ENCODE data around the gene RBP2. TPM values are rescaled to one million over a fixed set of nuclear protein-coding genes. Genes with fewer than 3 reads are reported as not detected.

RBP2 gene
- total RNA-seq, 4 donors from 2014 or later: not detected

DNA sequence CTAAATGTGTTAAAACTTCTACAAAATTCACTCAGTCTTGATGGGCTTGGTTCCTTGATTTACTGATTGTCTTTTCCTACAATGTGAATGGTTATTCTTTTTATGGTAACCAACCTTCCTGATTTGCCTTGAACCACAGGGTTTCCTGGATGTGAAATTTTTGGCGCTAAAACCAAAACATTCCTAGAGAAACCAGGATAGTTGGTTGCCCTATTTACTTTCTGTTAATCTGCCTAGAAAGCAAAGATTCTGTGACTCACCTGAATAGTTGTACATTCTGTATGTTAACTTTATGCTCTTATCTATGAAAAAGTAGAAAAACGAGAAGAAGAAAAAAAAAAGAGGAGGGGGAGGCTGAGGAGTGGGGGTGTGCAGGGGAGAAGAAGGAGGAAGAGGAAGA, 23.2 kb upstream of the RBP2 start:
- Histone ChIP-seq H3K36me3 (no peaks in the 10 kb centered on the region), H3K27me3 (no peaks in the 10 kb centered on the region), H3K9me3 (no peaks in the 10 kb centered on the region), H3K4me3 (no peak overlapping the region), H3K4me1 (no peaks in the 10 kb centered on the region), H3K27ac (no peak overlapping the region)
- DNase-seq: no peak
- intact Hi-C loops (cut with DNase I): no loop called here
- 57 to 69% methylated on average over 2 of the region's 2 CpGs for WGBS, 2 donors
- TF ChIP-seq POLR2A (IDR thresholded peaks at IDR 0.05): no peak
- TF ChIP-seq, protein P1, sequence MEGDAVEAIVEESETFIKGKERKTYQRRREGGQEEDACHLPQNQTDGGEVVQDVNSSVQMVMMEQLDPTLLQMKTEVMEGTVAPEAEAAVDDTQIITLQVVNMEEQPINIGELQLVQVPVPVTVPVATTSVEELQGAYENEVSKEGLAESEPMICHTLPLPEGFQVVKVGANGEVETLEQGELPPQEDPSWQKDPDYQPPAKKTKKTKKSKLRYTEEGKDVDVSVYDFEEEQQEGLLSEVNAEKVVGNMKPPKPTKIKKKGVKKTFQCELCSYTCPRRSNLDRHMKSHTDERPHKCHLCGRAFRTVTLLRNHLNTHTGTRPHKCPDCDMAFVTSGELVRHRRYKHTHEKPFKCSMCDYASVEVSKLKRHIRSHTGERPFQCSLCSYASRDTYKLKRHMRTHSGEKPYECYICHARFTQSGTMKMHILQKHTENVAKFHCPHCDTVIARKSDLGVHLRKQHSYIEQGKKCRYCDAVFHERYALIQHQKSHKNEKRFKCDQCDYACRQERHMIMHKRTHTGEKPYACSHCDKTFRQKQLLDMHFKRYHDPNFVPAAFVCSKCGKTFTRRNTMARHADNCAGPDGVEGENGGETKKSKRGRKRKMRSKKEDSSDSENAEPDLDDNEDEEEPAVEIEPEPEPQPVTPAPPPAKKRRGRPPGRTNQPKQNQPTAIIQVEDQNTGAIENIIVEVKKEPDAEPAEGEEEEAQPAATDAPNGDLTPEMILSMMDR (IDR thresholded peaks at IDR 0.05): no peak

DNA sequence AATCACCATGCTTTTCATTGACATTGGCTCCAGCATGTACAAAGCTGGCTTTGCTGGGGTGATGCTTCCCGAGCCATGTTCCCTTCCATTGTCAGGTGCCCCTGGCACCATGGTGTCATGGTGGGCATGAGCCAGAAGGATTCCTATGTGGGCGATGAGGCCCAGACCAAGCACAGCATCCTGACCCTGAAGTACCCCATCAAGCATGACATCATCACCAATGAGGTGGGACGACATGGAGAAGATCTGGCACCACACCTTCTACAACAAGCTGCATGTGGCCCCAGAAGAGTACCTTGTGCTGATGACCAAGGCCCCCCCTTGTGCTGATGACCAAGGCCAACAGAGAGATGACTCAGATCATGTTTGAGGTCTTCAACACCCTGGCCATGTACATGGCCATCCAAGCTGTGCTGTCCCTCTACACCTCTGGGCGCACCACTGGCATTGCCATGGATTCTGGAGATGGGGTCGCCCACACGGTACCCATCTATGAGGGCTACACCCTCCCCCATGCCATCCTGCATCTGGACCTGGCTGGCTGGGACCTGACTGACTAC, 17.6 kb upstream of the RBP2 start:
- Histone ChIP-seq H3K36me3 (no peaks in the 10 kb centered on the region), H3K27me3 (no peaks in the 10 kb centered on the region), H3K4me1 (no peaks in the 10 kb centered on the region), H3K4me3 (no peak overlapping the region), H3K27ac (no peak overlapping the region), H3K9me3 (no peaks in the 10 kb centered on the region)
- no peak for TF ChIP-seq POLR2A (IDR thresholded peaks at IDR 0.05)
- TF ChIP-seq, protein P1 (IDR thresholded peaks at IDR 0.05): no peak
- intact Hi-C loops (cut with DNase I): no loop called here
- DNase-seq: no peak
- 80 to 83% methylated on average over 1 of the region's 6 CpGs for WGBS, 2 donors

DNA sequence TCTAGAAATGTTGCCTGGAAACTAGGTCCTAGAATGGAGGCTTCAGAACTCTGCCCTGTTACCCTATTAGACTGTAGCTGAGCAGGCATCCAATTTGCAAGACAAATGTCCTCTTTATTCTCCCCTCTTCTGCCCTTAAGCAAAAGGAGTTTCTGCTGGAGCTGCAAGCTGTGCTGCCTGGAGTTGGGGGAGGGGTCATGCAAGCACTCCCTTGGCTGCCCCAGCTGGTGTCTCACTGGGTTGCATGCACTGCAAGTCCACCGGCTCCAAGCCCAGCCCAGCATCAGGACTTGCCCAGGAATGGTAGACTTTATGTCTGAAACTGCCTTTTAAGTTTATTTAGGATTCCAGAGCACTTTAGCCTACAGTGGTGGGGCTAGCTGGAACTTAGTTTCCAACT, 15.7 kb upstream of the RBP2 start:
- H3K4me1 ChIP-seq: no peaks in the 10 kb centered on the region
- no peaks in the 10 kb centered on the region for H3K9me3 ChIP-seq
- no peaks in the 10 kb centered on the region for H3K27me3 ChIP-seq
- no peak for TF ChIP-seq POLR2A (IDR thresholded peaks at IDR 0.05)
- TF ChIP-seq, protein P1 (IDR thresholded peaks at IDR 0.05): no peak
- 50 to 80% methylated on average over 1 of the region's 1 CpG for WGBS, 2 donors
- DNase-seq: no peak
- no peak overlapping the region for H3K4me3 ChIP-seq
- intact Hi-C loops (cut with DNase I): no loop called here
- no peaks in the 10 kb centered on the region for H3K36me3 ChIP-seq
- H3K27ac ChIP-seq: no peak overlapping the region

DNA sequence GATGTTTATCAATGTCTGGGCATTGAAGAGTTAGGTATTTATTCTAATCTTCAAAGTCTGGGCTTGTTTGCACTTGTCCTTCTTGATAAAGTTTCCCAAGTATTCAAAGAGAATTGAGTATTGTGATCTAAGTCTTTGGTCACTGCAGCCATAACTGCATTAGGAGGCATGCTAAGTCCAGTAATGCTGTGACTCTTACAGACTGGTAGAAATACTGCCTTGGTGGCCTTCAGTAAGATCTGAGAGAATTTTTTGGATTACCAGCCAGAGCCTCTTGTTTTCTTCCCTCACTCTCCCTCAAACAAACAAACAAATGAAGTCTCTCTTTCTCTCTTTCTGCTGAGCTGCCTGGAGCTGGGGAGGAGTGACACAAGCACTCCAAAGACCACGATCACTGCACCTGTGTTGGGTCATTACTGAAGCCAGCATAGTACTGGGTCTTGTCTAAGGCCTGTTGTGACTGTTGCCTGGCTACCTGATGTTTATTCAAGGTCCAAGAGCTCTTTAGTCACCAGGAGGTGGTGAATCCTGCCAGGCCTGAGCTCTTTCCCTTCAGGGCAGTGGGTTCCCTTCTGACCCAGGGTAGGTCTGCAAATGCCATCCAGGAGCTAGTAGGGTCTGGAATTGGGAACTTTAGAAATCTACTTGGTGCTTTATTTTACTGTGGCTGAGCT, 14.8 kb upstream of the RBP2 start:
- H3K9me3 ChIP-seq: no peaks in the 10 kb centered on the region
- H3K27ac ChIP-seq: no peak overlapping the region
- no peaks in the 10 kb centered on the region for H3K36me3 ChIP-seq
- no peak overlapping the region for H3K4me3 ChIP-seq
- no peaks in the 10 kb centered on the region for H3K27me3 ChIP-seq
- TF ChIP-seq, protein P1 (IDR thresholded peaks at IDR 0.05): no peak
- TF ChIP-seq POLR2A (IDR thresholded peaks at IDR 0.05): no peak
- DNase-seq: no peak
- H3K4me1 ChIP-seq: no peaks in the 10 kb centered on the region
- 33 to 67% methylated on average over 1 of the region's 1 CpG for WGBS, 2 donors
- intact Hi-C loops (cut with DNase I): no loop called here

DNA sequence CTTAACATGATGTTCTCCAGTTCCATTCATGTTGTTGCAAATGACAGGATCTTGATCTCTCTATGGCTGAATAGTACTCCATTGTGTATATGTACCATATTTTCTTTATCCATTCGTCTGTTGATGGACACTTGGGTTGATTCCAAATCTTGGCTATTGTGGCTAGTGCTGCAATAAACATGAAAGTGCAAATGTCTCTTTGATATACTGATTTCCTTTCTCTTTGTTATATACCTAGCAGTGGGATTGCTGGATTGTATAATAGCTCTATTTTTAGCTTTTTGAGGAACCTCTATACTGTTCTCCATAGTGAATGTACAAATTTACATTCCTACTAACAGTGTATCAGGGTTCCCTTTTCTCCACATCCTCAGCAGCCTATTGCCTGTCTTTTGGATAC, 5.9 kb upstream of the RBP2 start:
- H3K27ac ChIP-seq: no peak overlapping the region
- no peaks in the 10 kb centered on the region for H3K9me3 ChIP-seq
- H3K27me3 ChIP-seq: no peaks in the 10 kb centered on the region
- no peak for TF ChIP-seq POLR2A (IDR thresholded peaks at IDR 0.05)
- TF ChIP-seq, protein P1 (IDR thresholded peaks at IDR 0.05): no peak
- no peaks in the 10 kb centered on the region for H3K36me3 ChIP-seq
- H3K4me3 ChIP-seq: no peak overlapping the region
- intact Hi-C loops (cut with DNase I): no loop called here
- H3K4me1 ChIP-seq: peaks cover 0 to 10% (median 5%) of the 10 kb centered on the region in 3 donors
- DNase-seq: no peak
- 30% methylated on average over 1 of the region's 1 CpG for WGBS, 2 donors
